AG04450 (cell line): ENCODE data around the gene PFKP. TPM values are rescaled to one million over a fixed set of nuclear protein-coding genes. Genes with fewer than 3 reads are reported as not detected.

Experiments
- CTCF ChIA-PET: fragments of 300-600, 350-600 bp; formaldehyde crosslinking; extraction: SDS; loops from one replicate; lab custom pipeline; 2022; ENCODE audit warnings: antibody characterized with exemption, inconsistent platforms; lab: Charles Lee
- POLR2A ChIA-PET: fragments of 350-600 bp; formaldehyde crosslinking; extraction: SDS; loops from one replicate; lab custom pipeline; 2021; ENCODE audit warnings: antibody characterized with exemption, inconsistent platforms; lab: Yijun Ruan, JAX
- DNase-seq: peaks from one replicate; pipeline ENCODE4 v3.0.0-alpha.2; 2011; ENCODE audit warnings: low read depth, low spot score
- H3K27ac ChIP-seq: one replicate; pipeline ENCODE4 v1.5.1; 2012; ENCODE audit warnings: low read depth, low read length, control low read depth
- H3K27me3 ChIP-seq: one replicate; pipeline ENCODE4 v1.6.0; 2012; ENCODE audit warnings: low read length; ENCODE audit not compliant: control insufficient read depth, insufficient read depth
- H3K4me3 ChIP-seq: 2 replicates; pipeline ENCODE4 v1.5.1; 2011; ENCODE audit warnings: mild to moderate bottlenecking, low read depth, low read length, control low read depth
- H3K9me3 ChIP-seq: 2 replicates; pipeline ENCODE4 v1.5.1; 2012; ENCODE audit warnings: low read length; ENCODE audit not compliant: control insufficient read depth, insufficient read depth
- polyA plus RNA-seq: library from polyadenylated mRNA; depleted of rRNA; stranded (reverse); fragments of >200 nt; gene quantifications from 2 replicates; pipeline ENCODE4 v1.2.3, GENCODE V29; 2011
- TF ChIP-seq, protein P1 (sequence below): IDR thresholded peaks from 2 replicates; pipeline ENCODE4 v1.5.1; 2011; ENCODE audit warnings: low read depth, low read length, control low read depth, inconsistent platforms

Gene PFKP
- polyA plus RNA-seq, 1 experiment = 122 TPM

DNA sequence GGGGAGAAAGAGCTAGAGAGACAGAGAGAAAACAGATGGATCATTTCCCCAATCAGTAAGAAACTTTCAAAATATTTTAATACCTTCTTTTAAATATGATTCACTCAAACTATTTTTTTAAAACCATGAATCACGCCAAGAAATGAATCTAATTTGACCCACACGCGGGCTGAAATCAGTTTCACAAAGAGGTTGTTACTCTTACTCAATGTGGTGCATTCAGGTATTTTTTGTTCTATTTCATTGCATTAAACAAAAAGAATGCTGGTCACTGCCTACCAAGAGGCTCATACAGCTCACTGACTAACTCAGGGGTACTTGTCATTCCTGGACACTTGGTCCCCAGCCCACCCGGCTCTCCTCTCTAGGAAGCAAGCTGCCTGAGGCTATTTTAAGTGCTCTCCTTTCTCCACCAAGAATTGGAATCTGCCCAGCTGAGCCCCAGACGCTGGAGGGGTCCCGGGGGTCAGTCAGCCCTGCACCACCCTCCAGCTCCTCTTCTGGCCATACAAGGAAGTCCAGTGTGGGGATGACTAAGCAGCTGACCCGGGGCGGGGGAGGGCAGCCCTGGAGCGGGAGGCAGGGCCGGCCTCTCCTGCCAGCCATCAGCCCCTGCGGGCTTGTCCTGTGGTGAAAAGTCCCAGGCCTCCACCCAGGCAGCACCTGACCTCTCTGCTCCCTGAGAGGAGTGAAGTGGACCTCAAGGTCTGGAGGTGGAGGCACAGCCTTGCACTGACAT, 21.7 kb upstream of the PFKP start:
- no peaks in the 10 kb centered on the region for H3K9me3 ChIP-seq
- H3K27ac ChIP-seq = peak overlapping the region; percentile 99
- peak overlapping the region; percentile 32; the same call in 1 of the 2 replicates for H3K4me3 ChIP-seq
- CTCF ChIA-PET = interaction anchor here (0.9 to 6.3 kb wide), 6 partner anchors 14 to 206 kb away, joined by 3 to 247 read pairs (median 9); no protein-coding TSS in a partner anchor
- no peaks in the 10 kb centered on the region for H3K27me3 ChIP-seq
- TF ChIP-seq, protein P1, sequence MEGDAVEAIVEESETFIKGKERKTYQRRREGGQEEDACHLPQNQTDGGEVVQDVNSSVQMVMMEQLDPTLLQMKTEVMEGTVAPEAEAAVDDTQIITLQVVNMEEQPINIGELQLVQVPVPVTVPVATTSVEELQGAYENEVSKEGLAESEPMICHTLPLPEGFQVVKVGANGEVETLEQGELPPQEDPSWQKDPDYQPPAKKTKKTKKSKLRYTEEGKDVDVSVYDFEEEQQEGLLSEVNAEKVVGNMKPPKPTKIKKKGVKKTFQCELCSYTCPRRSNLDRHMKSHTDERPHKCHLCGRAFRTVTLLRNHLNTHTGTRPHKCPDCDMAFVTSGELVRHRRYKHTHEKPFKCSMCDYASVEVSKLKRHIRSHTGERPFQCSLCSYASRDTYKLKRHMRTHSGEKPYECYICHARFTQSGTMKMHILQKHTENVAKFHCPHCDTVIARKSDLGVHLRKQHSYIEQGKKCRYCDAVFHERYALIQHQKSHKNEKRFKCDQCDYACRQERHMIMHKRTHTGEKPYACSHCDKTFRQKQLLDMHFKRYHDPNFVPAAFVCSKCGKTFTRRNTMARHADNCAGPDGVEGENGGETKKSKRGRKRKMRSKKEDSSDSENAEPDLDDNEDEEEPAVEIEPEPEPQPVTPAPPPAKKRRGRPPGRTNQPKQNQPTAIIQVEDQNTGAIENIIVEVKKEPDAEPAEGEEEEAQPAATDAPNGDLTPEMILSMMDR = peak; percentile 58
- no peak for DNase-seq
- POLR2A ChIA-PET = interaction anchor here (0.9 to 1.7 kb wide), 4 partner anchors 9 to 127 kb away, joined by 3 to 17 read pairs (median 4); partner anchors contain the start of gene PITRM1

DNA sequence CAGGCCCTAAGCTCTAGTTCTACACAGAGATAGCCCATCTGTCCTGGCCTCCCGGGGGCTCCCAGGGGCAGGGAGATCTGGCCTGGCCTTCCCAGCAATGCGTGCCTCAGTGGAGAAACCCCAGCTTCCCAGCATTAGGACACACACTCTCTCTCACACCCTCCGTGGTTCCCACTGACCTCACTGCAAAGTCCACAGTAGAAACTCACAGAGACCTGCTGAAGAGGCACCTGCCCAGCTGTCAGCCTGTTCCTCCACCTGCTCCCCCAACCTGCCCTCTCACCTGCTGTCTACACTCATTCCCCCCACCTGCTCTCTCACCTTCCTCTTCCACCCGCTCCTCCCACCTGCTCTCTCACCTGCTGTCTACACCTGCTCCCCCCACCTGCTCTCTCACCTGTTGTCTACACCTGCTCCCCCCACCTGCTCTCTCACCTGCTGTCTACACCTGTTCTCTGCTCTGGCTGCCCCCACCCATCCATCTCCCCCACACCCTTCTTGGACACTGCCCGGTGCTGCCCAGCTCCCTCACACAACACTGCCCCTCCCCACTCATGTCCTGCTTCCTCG, 21.1 kb upstream of the PFKP start:
- H3K4me3 ChIP-seq = peak overlapping the region; percentile 20; the same call in 1 of the 2 replicates
- CTCF ChIA-PET = interaction anchor here (0.9 to 6.3 kb wide), 4 partner anchors 24 to 117 kb away, joined by 3 to 247 read pairs (median 9); no protein-coding TSS in a partner anchor
- TF ChIP-seq, protein P1 = no peak

DNA sequence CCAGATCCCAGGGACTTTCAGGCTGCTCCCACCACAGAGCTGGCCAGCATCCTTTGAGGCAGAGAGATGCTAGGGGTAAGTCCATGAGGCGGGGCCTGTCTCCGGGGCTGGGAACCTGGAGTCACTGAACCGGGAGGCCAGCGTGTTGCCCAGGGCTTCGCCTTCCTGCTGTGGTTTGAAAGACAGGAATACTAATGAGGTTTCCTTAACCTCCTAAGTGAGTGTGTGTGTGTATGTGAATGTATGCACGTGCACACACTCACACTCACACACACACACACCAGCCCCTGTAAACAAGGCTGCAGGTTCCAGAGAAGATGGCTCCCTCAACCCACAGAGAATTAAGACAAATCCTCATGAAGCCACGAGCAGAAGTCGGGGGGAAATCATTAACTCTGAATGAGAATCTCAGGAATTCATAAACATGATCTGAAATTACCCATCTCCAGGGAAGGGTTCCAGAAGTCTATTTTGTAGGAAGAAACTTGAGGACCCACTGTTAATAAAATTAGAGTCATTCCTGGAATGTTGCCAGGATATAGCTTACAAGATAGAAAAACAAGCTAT, 20.3 kb upstream of the PFKP start:
- no peak overlapping the region for H3K4me3 ChIP-seq
- ChIA-PET CTCF (interaction anchor here (6.3 kb wide), 1 partner anchor 118 kb away, joined by 247 read pairs; no protein-coding TSS in a partner anchor), POLR2A (interaction anchor here (0.9 kb wide), 1 partner anchor 24 kb away, joined by 3 read pairs; no protein-coding TSS in a partner anchor)
- no peak for DNase-seq
- H3K27me3 ChIP-seq = no peaks in the 10 kb centered on the region
- H3K27ac ChIP-seq = peak overlapping the region; percentile 99
- TF ChIP-seq, protein P1 = no peak
- H3K9me3 ChIP-seq = no peaks in the 10 kb centered on the region

More for the DNA sequence above, 21.1 kb upstream of the PFKP start:
- Histone ChIP-seq H3K27me3 (no peaks in the 10 kb centered on the region), H3K27ac (peak overlapping the region; percentile 99), H3K9me3 (no peaks in the 10 kb centered on the region)
- POLR2A ChIA-PET = interaction anchor here (0.9 to 1.7 kb wide), 4 partner anchors 8 to 126 kb away, joined by 3 to 17 read pairs (median 4); partner anchors contain the start of gene PITRM1
- no peak for DNase-seq

DNA sequence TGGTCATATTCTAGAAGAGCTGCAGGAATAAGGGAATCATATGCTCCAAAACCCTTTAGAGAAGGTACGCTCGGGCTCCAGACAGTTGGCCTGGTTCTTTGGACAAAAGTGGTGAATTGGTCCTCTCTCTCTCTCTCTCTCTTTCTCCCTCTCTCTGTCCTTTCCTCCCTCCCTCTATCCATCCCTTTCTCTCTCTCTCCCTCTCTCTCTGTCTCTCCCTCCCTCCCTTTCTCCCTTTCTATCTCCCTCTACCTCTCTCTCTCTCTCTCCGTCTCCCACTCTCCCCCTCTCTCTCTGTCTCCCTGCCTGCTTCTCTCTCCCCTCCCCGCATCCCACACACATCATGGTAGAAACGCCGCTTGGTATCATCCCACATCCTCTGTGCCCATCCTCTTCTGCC, 19.8 kb upstream of the PFKP start:
- DNase-seq = no peak
- H3K27me3 ChIP-seq = no peaks in the 10 kb centered on the region
- H3K27ac ChIP-seq = peak overlapping the region; percentile 75
- POLR2A ChIA-PET = interaction anchor here (0.9 kb wide), 1 partner anchor 23 kb away, joined by 3 read pairs; no protein-coding TSS in a partner anchor
- no peak overlapping the region for H3K4me3 ChIP-seq
- H3K9me3 ChIP-seq = no peaks in the 10 kb centered on the region; the same call in 1 of the 2 replicates
- TF ChIP-seq, protein P1 = no peak
- CTCF ChIA-PET = interaction anchor here (6.3 kb wide), 1 partner anchor 118 kb away, joined by 247 read pairs; no protein-coding TSS in a partner anchor
